ENCODE data around the gene CFAP299. TPM values are rescaled to one million over a fixed set of nuclear protein-coding genes. Genes with fewer than 3 reads are reported as not detected.

The CFAP299 gene
- total and polyA plus RNA-seq, 2 experiments from 2014 or later: not detected

GRCh38 chr4:80839281-80839680, 503.8 kb downstream of the CFAP299 start:
- Histone ChIP-seq H3K36me3 (replicated peaks; ENCODE audit: insufficient read depth, low read depth) (no peaks in the 10 kb centered on the region), H3K4me2 (no peak overlapping the region), H3K79me2 (no peaks in the 10 kb centered on the region), H3K9me2 (replicated peaks; ENCODE audit: insufficient read depth) (no peaks in the 10 kb centered on the region), H3K4me3 (no peak overlapping the region), H3K27me3 (no peaks in the 10 kb centered on the region), H3K27ac (no peak overlapping the region), H2AFZ (no peak overlapping the region), H3K4me1 (ENCODE audit: insufficient read depth) (no peaks in the 10 kb centered on the region), H3K9me3 (ENCODE audit: low read depth) (no peaks in the 10 kb centered on the region), H4K20me1 (ENCODE audit: insufficient read depth, poor library complexity, severe bottlenecking) (no peaks in the 10 kb centered on the region)
- no peak for DNase-seq (ENCODE audit: low spot score)
- TF ChIP-seq CTCF (IDR thresholded peaks at IDR 0.05; ENCODE audit: poor library complexity): no peak
- no peak for TF ChIP-seq EZH2phosphoT487 (IDR thresholded peaks at IDR 0.05; ENCODE audit: low read depth, severe bottlenecking, unreplicated experiment)
- TF ChIP-seq EZH2 (IDR thresholded peaks at IDR 0.05; ENCODE audit: borderline replicate concordance): no peak
- WGBS (ENCODE audit: low lambda C conversion rate, missing lambda C conversion rate): 96% methylated on average over 1 of the region's 1 CpG

- Histone ChIP-seq H2AFZ (no peak overlapping the region), H3K9me2 (replicated peaks; ENCODE audit: insufficient read depth) (no peaks in the 10 kb centered on the region), H3K4me1 (ENCODE audit: insufficient read depth) (no peaks in the 10 kb centered on the region), H3K4me2 (no peak overlapping the region), H4K20me1 (ENCODE audit: insufficient read depth, poor library complexity, severe bottlenecking) (no peaks in the 10 kb centered on the region), H3K9me3 (ENCODE audit: low read depth) (no peaks in the 10 kb centered on the region), H3K36me3 (replicated peaks; ENCODE audit: insufficient read depth, low read depth) (no peaks in the 10 kb centered on the region), H3K79me2 (no peaks in the 10 kb centered on the region), H3K27ac (no peak overlapping the region), H3K27me3 (no peaks in the 10 kb centered on the region), H3K4me3 (no peak overlapping the region)
- no peak for TF ChIP-seq EZH2 (IDR thresholded peaks at IDR 0.05; ENCODE audit: borderline replicate concordance)
- no peak for DNase-seq (ENCODE audit: low spot score)
These were observed 504.3 kb downstream of the CFAP299 start for GRCh38 chr4:80839792-80840191.

GRCh38 chr4:80840396-80840795, 504.9 kb downstream of the CFAP299 start:
- Histone ChIP-seq H3K9me3 (ENCODE audit: low read depth) (no peaks in the 10 kb centered on the region), H4K20me1 (ENCODE audit: insufficient read depth, poor library complexity, severe bottlenecking) (no peaks in the 10 kb centered on the region), H3K27ac (no peak overlapping the region), H2AFZ (no peak overlapping the region), H3K4me3 (no peak overlapping the region), H3K36me3 (replicated peaks; ENCODE audit: insufficient read depth, low read depth) (no peaks in the 10 kb centered on the region), H3K4me1 (ENCODE audit: insufficient read depth) (no peaks in the 10 kb centered on the region), H3K9me2 (replicated peaks; ENCODE audit: insufficient read depth) (no peaks in the 10 kb centered on the region), H3K4me2 (no peak overlapping the region), H3K79me2 (no peaks in the 10 kb centered on the region), H3K27me3 (no peaks in the 10 kb centered on the region)
- no peak for DNase-seq (ENCODE audit: low spot score)
- WGBS (ENCODE audit: low lambda C conversion rate, missing lambda C conversion rate): 58% methylated on average over 1 of the region's 1 CpG
- TF ChIP-seq CTCF (IDR thresholded peaks at IDR 0.05; ENCODE audit: poor library complexity): no peak
- no peak for TF ChIP-seq EZH2 (IDR thresholded peaks at IDR 0.05; ENCODE audit: borderline replicate concordance)
- no peak for TF ChIP-seq EZH2phosphoT487 (IDR thresholded peaks at IDR 0.05; ENCODE audit: low read depth, severe bottlenecking, unreplicated experiment)

GRCh38 chr4:80841587-80842281, 506.2 kb downstream of the CFAP299 start:
- no peaks in the 10 kb centered on the region for H3K79me2 ChIP-seq
- no peaks in the 10 kb centered on the region for H3K9me2 ChIP-seq (replicated peaks; ENCODE audit: insufficient read depth)
- no peak overlapping the region for H3K4me3 ChIP-seq
- H3K27me3 ChIP-seq: no peaks in the 10 kb centered on the region
- H3K27ac ChIP-seq: no peak overlapping the region
- H2AFZ ChIP-seq: no peak overlapping the region
- H3K4me2 ChIP-seq: no peak overlapping the region
- no peaks in the 10 kb centered on the region for H3K9me3 ChIP-seq (ENCODE audit: low read depth)
- no peaks in the 10 kb centered on the region for H4K20me1 ChIP-seq (ENCODE audit: insufficient read depth, poor library complexity, severe bottlenecking)
- TF ChIP-seq EZH2phosphoT487 (IDR thresholded peaks at IDR 0.05; ENCODE audit: low read depth, severe bottlenecking, unreplicated experiment): no peak
- TF ChIP-seq EZH2 (IDR thresholded peaks at IDR 0.05; ENCODE audit: borderline replicate concordance): no peak
- TF ChIP-seq CTCF (IDR thresholded peaks at IDR 0.05; ENCODE audit: poor library complexity): no peak
- H3K36me3 ChIP-seq (replicated peaks; ENCODE audit: insufficient read depth, low read depth): no peaks in the 10 kb centered on the region
- DNase-seq (ENCODE audit: low spot score): no peak
- H3K4me1 ChIP-seq (ENCODE audit: insufficient read depth): no peaks in the 10 kb centered on the region
- WGBS (ENCODE audit: low lambda C conversion rate, missing lambda C conversion rate): 85% methylated on average over 2 of the region's 2 CpGs
